ENCODE data around the gene PDIA5. TPM values are rescaled to one million over a fixed set of nuclear protein-coding genes. Genes with fewer than 3 reads are reported as not detected.
A peak's percentile ranks its signal among the peaks of the same experiment; 100 is the strongest.

The PDIA5 gene
- total RNA-seq, 2 experiments from 2014 or later = 10.5 to 12.3 TPM

GRCh38 chr3:123090728-123091531, 24.1 kb downstream of the PDIA5 start:
- POLR2A ChIA-PET = no interaction called here
- CTCF ChIA-PET = interaction anchor here (0.6 to 0.8 kb wide), 2 partner anchors 9 to 13 kb away, joined by 3 read pairs; no protein-coding TSS in a partner anchor
- Mint-ChIP-seq H3K27ac (peak overlapping the region; percentile 80), H3K36me3 (ENCODE audit: low read depth) (peaks cover 12% of the 10 kb centered on the region), H3K27me3 (no peaks in the 10 kb centered on the region), H3K4me1 (peaks cover 24% of the 10 kb centered on the region), H3K4me3 (peak overlapping the region; percentile 3), H3K9me3 (no peaks in the 10 kb centered on the region)
- peak; percentile 27 for DNase-seq

GRCh38 chr3:123092243-123092642, 25.4 kb downstream of the PDIA5 start:
- Mint-ChIP-seq H3K4me1 (peaks cover 21% of the 10 kb centered on the region), H3K27me3 (no peaks in the 10 kb centered on the region), H3K4me3 (no peak overlapping the region), H3K9me3 (no peaks in the 10 kb centered on the region), H3K27ac (no peak overlapping the region), H3K36me3 (ENCODE audit: low read depth) (peaks cover 14% of the 10 kb centered on the region)
- CTCF ChIA-PET = no interaction called here
- POLR2A ChIA-PET = no interaction called here
- no peak for DNase-seq

GRCh38 chr3:123093696-123094095, 26.9 kb downstream of the PDIA5 start:
- POLR2A ChIA-PET = no interaction called here
- CTCF ChIA-PET = interaction anchor here (0.6 to 1.3 kb wide), 3 partner anchors 9 to 191 kb away, joined by 3 read pairs; no protein-coding TSS in a partner anchor
- peaks cover 14% of the 10 kb centered on the region for H3K36me3 Mint-ChIP-seq (ENCODE audit: low read depth)
- H3K4me3 Mint-ChIP-seq = no peak overlapping the region
- no peak overlapping the region for H3K27ac Mint-ChIP-seq
- no peak for DNase-seq
- no peaks in the 10 kb centered on the region for H3K27me3 Mint-ChIP-seq
- H3K9me3 Mint-ChIP-seq = no peaks in the 10 kb centered on the region
- peaks cover 21% of the 10 kb centered on the region for H3K4me1 Mint-ChIP-seq

- ChIA-PET CTCF (interaction anchor here (1.3 kb wide), 2 partner anchors 8 to 24 kb away, joined by 3 read pairs; no protein-coding TSS in a partner anchor), POLR2A (no interaction called here)
- H3K27me3 Mint-ChIP-seq = no peaks in the 10 kb centered on the region
- peaks cover 21% of the 10 kb centered on the region for H3K4me1 Mint-ChIP-seq
- peaks cover 14% of the 10 kb centered on the region for H3K36me3 Mint-ChIP-seq (ENCODE audit: low read depth)
- no peak overlapping the region for H3K27ac Mint-ChIP-seq
- no peaks in the 10 kb centered on the region for H3K9me3 Mint-ChIP-seq
- no peak for DNase-seq
- no peak overlapping the region for H3K4me3 Mint-ChIP-seq
Observed at GRCh38 chr3:123094516-123095313, 27.9 kb downstream of the PDIA5 start.

- DNase-seq = no peak
- POLR2A ChIA-PET = no interaction called here
- Mint-ChIP-seq H3K27me3 (no peaks in the 10 kb centered on the region), H3K27ac (no peak overlapping the region), H3K4me3 (no peak overlapping the region), H3K9me3 (no peaks in the 10 kb centered on the region), H3K36me3 (ENCODE audit: low read depth) (peaks cover 14% of the 10 kb centered on the region), H3K4me1 (peaks cover 11% of the 10 kb centered on the region)
- CTCF ChIA-PET = interaction anchor here (2.5 kb wide), 1 partner anchor 10 kb away, joined by 8 read pairs; no protein-coding TSS in a partner anchor
Observed at GRCh38 chr3:123096126-123096525, 29.3 kb downstream of the PDIA5 start.

GRCh38 chr3:123096731-123097130, 29.9 kb downstream of the PDIA5 start:
- Mint-ChIP-seq H3K27ac (no peak overlapping the region), H3K27me3 (no peaks in the 10 kb centered on the region), H3K36me3 (ENCODE audit: low read depth) (peaks cover 11% of the 10 kb centered on the region), H3K4me3 (no peak overlapping the region), H3K9me3 (no peaks in the 10 kb centered on the region), H3K4me1 (peaks cover 5% of the 10 kb centered on the region)
- POLR2A ChIA-PET = no interaction called here
- CTCF ChIA-PET = interaction anchor here (2.5 kb wide), 1 partner anchor 11 kb away, joined by 8 read pairs; no protein-coding TSS in a partner anchor
- DNase-seq = no peak

- Mint-ChIP-seq H3K4me3 (no peak overlapping the region), H3K36me3 (ENCODE audit: low read depth) (peaks cover 7% of the 10 kb centered on the region), H3K27me3 (no peaks in the 10 kb centered on the region), H3K27ac (no peak overlapping the region), H3K9me3 (no peaks in the 10 kb centered on the region), H3K4me1 (peaks cover 2% of the 10 kb centered on the region)
- ChIA-PET CTCF (interaction anchor here (1.4 to 2.5 kb wide), 2 partner anchors 13 to 21 kb away, joined by 3 to 8 read pairs; no protein-coding TSS in a partner anchor), POLR2A (no interaction called here)
- no peak for DNase-seq
Observed at GRCh38 chr3:123098426-123099330, 31.9 kb downstream of the PDIA5 start.

- H3K27ac Mint-ChIP-seq = no peak overlapping the region
- no peaks in the 10 kb centered on the region for H3K9me3 Mint-ChIP-seq
- H3K4me1 Mint-ChIP-seq = no peaks in the 10 kb centered on the region
- ChIA-PET POLR2A (no interaction called here), CTCF (interaction anchor here (1.2 to 1.4 kb wide), 2 partner anchors 9 to 20 kb away, joined by 3 read pairs; no protein-coding TSS in a partner anchor)
- no peak overlapping the region for H3K4me3 Mint-ChIP-seq
- no peaks in the 10 kb centered on the region for H3K27me3 Mint-ChIP-seq
- no peak for DNase-seq
- peaks cover 7% of the 10 kb centered on the region for H3K36me3 Mint-ChIP-seq (ENCODE audit: low read depth)
Observed at GRCh38 chr3:123099331-123100192, 32.7 kb downstream of the PDIA5 start.

- no peak overlapping the region for H3K27ac Mint-ChIP-seq
- H3K4me3 Mint-ChIP-seq = no peak overlapping the region
- no peaks in the 10 kb centered on the region for H3K4me1 Mint-ChIP-seq
- H3K27me3 Mint-ChIP-seq = no peaks in the 10 kb centered on the region
- H3K36me3 Mint-ChIP-seq (ENCODE audit: low read depth) = peaks cover 7% of the 10 kb centered on the region
- no peaks in the 10 kb centered on the region for H3K9me3 Mint-ChIP-seq
- no peak for DNase-seq
- CTCF ChIA-PET = interaction anchor here (1.2 to 1.4 kb wide), 3 partner anchors 9 to 19 kb away, joined by 3 read pairs; no protein-coding TSS in a partner anchor
- POLR2A ChIA-PET = no interaction called here
Observed at GRCh38 chr3:123100193-123100776, 33.5 kb downstream of the PDIA5 start.

GRCh38 chr3:123102249-123102648, 35.4 kb downstream of the PDIA5 start:
- no peak overlapping the region for H3K4me3 Mint-ChIP-seq
- H3K27me3 Mint-ChIP-seq = no peaks in the 10 kb centered on the region
- CTCF ChIA-PET = interaction anchor here (1.2 kb wide), 1 partner anchor 9 kb away, joined by 3 read pairs; no protein-coding TSS in a partner anchor
- H3K27ac Mint-ChIP-seq = no peak overlapping the region
- no peaks in the 10 kb centered on the region for H3K9me3 Mint-ChIP-seq
- no peaks in the 10 kb centered on the region for H3K4me1 Mint-ChIP-seq
- H3K36me3 Mint-ChIP-seq (ENCODE audit: low read depth) = peaks cover 5% of the 10 kb centered on the region
- POLR2A ChIA-PET = no interaction called here
- no peak for DNase-seq

- Mint-ChIP-seq H3K4me3 (no peak overlapping the region), H3K27ac (no peak overlapping the region), H3K36me3 (ENCODE audit: low read depth) (peaks cover 8% of the 10 kb centered on the region), H3K9me3 (no peaks in the 10 kb centered on the region), H3K27me3 (no peaks in the 10 kb centered on the region), H3K4me1 (no peaks in the 10 kb centered on the region)
- ChIA-PET POLR2A (no interaction called here), CTCF (interaction anchor here (1.2 kb wide), 1 partner anchor 9 kb away, joined by 3 read pairs; no protein-coding TSS in a partner anchor)
- no peak for DNase-seq
Observed at GRCh38 chr3:123102826-123103225, 36.0 kb downstream of the PDIA5 start.

Measured in activated CD4-positive, alpha-beta T cell treated with anti-CD3 and anti-CD28 coated beads, Interleukin-2, amount 10 ng/mL, durations not matched to agents 7 days and 5 days (primary cell).